HG03064 (cell line): ENCODE measurements around the gene OSBPL9.
"Not testable (repeated sequence)": the region's sequence is repeated elsewhere in the genome, so short reads cannot be mapped to it uniquely, and the experiment has no call there.

Experiments
- ATAC-seq: cut with Tn5 transposase; IDR thresholded peaks from one replicate; pipeline ENCODE4 v1.9.1; 2021; ENCODE audit warnings: low read depth; ENCODE audit not compliant: unreplicated experiment

The OSBPL9 gene

DNA sequence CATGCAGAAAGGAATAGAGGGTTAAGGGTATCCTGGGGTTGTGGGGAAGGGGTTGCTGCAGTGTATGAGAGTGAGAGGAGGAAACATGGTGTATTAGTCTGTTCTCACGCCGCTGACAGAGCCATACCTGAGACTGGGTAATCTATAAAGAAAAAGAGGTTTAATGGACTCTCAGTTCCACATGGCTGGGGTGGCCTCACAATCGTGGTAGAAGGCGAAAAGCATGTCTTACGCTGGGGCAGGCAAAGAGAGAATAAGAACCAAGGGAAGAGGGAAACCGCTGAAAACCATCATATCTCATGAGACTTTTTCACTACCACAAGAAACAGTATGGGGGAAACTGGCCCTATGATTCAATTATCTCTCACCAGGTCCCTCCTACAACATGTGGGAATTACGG is 17.7 kb downstream of the OSBPL9 start:
- ATAC-seq: no peak

DNA sequence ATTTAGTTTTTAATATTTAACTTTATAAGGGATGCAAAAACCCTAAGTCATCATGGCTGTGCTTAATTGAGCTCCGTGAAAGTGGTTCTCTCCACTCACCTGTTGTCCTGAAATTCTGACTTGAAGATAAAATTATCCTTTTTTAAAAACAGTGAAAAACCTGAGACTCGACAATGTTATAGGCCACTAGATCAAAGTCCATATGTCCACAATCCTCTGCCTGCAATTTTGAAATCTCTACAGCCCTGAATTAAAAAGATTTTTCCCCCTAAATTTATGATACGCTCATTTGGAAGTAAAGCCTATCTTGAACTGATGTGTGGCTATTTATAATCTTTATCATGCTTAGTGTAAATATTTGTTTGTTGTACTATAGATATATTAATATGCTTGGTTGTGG is 18.7 kb downstream of the OSBPL9 start:
- ATAC-seq: no peak

DNA sequence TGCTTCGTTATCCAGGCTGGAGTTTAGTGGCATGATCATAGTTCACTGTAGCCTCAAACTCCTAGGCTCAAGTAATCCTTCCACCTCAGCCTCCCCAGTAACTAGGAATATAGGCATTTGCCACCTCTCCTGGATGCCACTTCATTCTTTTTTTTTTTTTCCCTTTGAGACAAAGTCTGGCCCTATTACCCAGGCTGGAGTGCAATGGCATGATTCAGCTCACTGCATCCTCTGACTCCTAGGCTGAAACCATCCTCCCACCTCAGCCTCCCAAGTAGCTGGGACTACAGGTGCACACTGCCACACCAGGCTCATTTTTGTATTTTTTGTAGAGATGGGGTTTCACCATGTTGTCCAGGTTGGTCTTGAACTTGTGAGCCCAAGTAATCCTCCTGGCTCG is 19.3 kb downstream of the OSBPL9 start:
- ATAC-seq: no peak

DNA sequence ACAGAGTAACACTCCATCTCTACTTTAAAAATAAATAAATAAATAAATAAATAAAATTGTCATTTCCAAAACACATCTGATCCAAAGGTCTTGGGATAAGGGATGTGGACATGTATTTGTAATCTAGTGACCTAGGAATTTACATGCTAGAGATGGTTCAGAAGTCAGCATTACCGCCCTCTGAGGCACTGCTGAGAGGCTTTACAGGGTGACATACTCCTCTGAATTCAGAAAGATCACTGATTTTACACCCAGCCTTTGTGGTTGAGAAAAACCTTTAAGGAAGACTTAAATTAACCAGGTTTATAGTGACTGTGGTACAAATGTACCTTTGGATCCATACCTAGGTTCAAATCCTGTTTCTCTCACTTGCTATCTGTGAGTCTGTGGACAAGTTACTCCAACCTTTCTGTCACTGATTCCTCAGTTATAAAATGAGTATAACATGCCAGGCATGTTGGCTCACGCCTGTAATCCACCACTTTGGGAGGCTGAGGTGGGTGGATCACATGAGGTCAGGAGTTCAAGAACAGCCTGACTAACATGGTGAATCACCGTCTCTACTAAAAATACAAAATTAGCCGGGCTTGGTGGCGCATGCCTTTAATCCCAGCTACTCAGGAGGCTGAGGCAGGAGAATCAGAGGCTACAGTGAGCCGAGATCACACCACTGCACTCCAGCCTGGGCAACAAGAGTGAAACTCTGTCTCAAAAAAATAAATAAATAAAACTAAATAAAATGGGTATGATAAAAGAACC is 20.1 kb downstream of the OSBPL9 start:
- ATAC-seq: no peak

DNA sequence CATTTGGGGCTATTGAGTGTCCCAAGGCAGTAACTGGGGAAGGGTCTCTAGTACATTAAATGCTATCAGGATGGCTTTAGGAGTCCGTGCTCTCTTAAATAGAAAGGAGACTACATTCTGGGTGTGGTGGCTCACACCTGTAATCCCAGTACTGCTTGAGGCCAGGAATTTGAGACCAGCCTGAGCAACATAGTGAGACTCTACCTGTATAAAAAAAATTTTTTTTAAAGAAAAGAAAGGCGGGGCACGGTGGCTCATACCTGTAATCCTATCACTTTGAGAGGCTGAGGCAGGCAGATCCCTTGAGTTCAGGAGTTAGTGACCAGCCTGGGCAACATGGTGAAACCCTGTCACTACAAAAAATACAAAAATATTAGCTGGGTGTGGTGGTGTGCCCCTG is 21.5 kb downstream of the OSBPL9 start:
- no peak for ATAC-seq

DNA sequence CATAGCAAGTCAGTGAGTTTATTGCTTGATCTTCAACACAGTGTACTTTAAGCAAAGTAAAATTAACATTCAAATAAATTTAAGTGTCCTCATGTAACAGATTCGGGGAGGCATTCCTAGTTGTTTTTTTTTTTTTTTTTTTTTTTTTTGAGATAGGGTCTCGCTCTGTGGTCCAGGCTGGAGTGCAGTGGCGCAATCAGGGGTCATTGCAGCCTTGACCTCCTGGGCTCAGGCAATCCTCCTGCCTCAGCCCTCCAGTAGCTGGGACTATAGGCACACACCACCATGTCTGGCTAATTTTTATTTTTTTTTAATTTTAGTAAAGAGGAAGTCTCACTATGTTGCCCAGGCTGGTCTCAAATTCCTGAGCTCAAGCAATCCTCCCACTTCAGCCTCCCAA is 22.8 kb downstream of the OSBPL9 start:
- ATAC-seq: no peak

DNA sequence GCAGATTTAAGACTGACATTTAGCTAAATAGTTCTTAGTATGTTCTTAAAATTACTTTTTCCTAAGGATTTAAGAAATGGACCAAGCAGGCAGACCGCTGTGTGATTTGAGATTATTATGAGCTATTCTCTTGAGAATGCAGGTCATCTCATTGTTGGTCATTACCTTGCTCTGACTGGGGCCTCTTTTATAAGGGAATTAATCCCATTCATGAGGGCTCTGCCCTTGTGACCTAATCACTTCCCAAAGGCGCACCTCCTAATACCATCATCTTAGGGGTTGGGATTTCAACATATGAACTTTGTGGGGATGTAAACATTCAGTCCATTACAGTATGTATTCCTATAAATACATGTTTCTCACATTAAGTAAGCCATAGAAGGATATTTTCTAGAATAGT is 24.2 kb downstream of the OSBPL9 start:
- no peak for ATAC-seq

DNA sequence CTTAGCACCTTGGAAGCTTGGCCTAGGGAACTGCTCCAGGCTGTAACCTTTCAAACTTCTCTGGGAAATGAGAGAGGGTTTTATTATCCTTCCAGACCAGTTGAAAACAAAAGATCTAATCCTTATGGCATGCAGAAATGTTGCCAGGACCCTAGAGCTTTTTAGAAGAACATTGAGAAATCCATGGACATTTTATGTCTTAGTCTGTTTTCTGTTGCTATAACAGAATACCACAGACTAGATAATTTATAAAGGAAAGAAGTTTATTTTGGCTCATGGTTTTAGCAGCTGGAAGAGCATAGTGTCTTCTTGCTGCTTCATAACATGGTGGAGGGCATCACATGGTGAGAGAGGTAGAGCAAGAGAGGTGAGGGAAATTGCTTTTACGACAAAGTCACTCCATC is 25.8 kb downstream of the OSBPL9 start:
- ATAC-seq: no peak

DNA sequence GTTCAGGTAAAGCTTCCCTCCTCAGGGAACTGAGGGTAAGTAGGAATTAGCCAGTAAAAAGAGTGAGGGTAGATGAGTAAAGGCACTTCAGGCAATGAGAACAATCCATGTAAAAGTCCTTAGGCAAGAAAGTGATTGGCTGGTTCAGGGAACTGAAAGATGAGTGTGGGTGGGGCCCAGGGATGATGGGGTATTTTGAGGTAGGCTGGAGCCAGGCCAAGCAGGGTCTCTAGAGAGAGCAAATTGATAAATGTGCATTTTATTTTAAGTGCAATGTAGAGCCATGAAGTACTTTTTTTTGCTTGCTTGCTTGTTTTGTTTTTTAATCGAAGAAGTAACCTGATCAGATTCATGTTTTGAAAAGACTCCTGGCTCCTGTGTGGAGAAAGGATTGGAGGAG is 26.5 kb downstream of the OSBPL9 start:
- ATAC-seq: no peak

DNA sequence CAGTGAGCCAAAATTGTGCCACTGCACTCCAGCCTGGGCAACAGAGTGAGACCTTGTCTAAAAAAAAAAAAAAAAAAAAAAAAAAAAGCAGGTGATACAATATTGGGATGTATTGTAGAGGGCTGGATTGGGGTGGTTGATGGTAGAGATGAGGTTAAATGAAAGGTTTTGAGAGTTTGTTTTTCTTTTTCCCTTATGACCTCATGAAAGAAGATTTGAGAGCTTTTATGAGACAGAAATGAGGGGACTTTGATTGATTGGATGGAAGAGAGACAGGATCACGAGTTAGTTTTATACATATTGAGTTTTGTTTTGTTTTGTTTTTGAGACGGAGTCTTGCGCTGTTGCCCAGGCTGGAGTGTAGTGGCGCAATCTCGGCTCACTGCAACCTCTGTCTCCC is 27.1 kb downstream of the OSBPL9 start:
- no peak for ATAC-seq

DNA sequence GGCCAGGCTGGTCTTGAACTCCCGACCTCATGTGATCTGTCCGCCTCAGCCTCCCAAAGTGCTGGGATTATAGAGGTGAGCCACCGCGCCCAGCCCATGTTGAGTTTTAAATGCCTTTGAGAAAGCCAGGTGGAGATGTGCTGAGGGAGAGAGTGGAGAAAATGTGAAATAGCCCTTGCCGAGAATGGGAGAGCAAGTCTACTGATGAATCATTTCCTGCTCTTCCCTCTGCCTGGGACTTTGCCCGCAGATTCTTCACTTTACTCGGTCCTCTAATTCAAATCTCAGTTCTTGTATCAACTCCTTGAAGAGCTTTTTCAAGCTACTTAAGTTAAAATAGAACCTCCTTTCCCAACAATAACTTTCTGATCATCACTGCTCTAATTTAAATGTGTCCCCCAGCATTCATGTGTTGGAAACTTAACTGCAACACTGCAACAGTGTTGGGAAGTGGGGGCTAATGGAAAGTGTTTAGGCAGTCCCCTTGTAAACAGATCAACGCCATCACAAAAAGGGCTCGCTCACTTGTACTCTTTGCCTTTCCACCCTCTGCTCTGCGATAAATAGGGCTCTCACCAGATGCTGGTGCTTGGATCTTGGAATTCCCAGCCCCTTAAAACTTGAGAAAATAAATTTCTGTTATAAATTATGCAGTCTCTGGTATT is 27.8 kb downstream of the OSBPL9 start:
- no peak for ATAC-seq

DNA sequence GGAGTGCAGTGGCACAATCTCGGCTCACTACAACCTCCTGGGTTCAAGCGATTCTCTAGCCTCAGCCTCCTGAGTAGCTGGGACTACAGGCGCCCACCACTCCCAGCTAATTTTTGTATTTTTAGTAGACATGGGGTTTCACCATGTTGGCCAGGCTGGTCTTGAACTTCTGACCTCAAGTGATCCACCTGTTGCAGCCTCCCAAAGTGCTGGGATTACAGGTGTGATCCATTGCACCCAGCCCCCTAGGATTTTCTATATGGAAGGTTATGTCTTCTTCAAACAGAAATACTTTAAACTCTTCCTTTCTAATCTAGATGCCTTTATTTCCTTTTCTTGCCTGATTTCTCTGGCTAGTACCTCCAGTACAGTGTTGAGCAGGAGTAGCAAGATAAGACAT is 29.7 kb downstream of the OSBPL9 start:
- ATAC-seq: not testable (repeated sequence)

DNA sequence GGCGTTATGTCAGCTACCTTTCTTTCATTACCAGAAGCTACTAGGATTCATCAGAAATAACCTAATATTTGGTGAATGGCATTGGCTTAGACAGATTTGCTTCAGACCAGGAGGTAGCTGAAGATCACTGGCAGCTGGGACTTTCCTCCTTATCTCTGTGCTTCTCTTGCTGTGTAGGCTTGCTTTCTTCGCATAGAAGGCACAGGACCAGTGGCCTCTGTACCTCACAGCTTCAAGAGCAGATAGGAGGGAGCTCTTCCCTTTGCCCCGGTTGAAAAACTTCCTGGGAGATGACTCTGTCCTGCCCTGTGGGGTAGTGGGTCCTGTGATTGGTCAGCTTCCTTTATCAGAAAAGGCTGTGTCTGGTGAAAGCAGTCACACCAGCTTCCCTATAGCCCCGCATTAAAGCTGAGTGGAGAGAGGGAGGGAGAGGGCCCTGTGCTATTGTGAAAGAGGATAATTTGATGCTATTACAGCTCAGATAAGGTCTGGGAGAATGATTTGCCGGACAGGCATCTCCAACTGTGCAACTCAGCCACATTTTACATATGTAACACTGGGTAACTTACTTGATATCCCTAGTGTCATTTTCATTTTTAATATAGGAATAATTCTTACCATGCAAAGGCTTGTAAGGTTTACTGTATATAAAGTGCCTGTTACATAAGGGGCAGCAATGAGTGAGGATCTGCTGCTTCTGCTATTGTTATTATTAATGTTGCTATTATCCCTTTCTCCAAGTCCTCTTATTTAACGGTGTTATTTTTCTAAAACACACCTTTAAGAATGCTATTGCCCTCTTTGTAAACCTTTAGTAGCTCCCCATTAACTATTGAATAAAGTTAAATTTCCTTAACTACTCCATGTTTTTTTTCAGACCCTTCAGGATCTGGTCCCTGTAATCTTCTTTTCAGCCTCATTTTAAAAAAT is 31.6 kb downstream of the OSBPL9 start:
- ATAC-seq: no peak

DNA sequence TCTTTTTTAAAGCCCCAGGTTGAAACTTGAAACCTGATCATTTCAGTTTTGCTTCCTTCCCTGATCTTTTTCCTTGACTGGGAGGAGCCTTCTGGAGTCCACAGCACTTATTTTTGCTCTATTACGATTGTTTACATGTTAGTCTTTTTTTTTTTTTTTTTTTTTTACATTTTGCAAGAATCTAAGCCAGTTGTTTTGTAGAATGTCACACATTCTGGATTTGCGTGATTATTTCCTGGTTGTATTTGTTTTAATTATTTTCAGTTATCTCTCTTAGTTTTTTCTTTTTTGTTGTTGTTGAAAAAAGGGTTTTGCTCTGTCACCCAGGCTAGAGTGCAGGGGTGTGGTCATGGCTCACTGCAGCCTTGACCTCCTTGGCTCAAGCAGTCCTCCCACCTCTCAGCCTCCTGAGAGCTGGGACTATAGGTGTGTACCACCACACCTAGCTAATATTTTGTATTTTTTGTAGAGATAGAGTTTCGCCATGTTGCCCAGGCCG is 32.8 kb downstream of the OSBPL9 start:
- ATAC-seq: no peak

DNA sequence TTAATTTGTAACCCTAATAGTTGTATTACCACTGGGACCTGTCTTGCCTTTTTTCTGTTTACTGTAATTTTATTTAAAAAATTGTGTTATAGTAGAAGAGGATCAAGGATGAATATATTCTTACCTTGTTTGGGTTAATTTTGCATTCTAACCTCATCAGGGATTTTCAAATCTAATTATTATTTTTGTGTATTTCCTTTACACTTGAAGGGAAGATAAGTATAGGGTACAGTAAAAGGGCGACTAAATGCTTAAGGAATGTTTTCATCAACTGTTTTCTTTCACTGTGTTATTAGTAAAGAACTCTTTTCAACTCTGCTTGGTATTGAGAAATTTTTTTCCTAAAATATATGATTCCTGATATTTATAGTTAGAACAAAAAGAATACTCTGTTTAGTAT is 33.3 kb downstream of the OSBPL9 start:
- no peak for ATAC-seq

DNA sequence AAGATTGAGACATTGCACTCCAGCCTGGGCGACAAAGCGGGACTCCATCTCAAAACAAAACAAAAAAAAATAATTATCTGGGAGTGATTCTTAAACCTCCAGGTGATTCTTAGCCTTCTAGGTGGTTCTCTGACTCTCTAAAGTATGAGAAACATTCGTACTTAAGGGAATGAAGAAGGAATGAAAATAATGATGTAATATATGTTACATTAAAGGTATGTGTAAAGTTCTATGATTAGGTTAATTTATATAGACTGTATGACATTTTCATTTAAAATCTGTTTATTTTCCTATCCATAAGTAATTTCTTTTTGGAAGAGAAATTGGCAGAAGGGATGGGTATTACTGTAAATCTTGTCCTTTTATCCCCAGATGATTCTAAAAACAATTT is 34.7 kb downstream of the OSBPL9 start:
- no peak for ATAC-seq

DNA sequence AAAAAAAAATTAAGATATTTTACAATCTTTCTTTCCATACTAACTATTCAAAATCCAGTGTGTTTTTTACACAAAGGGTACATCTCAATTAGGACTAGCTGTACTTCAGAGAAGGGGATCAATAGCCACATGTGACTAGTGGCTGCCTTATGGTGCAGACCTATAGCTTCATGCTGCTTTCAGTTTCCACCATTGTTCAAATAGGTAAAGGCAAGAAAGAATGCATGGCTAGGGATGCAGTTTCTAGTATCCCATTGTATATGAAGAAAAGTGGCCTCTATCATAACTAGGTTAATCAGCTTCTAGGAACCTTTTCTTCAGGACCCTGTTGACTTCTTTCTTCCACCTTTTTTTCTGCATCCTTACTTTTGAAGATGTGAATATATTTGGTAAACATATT is 35.7 kb downstream of the OSBPL9 start:
- ATAC-seq: no peak

DNA sequence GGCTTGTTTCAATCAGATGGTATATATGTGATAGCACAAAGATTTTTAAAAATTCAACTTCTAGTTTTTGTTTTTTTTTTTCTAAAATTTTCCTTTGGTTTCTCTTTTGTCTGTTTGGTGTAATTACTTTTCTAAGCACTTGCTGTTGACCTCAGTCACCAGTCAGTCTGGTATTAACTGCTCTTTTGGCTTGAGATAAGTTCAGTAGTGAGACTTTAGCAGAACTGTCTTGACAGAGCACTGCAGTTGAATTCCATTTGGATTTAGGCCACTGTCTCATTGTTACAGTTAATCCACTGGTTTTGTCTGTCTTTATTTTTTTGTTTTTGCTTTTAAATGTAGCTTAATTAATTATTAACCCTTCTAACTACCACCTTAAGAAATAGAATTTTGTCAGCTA is 36.2 kb downstream of the OSBPL9 start:
- no peak for ATAC-seq

DNA sequence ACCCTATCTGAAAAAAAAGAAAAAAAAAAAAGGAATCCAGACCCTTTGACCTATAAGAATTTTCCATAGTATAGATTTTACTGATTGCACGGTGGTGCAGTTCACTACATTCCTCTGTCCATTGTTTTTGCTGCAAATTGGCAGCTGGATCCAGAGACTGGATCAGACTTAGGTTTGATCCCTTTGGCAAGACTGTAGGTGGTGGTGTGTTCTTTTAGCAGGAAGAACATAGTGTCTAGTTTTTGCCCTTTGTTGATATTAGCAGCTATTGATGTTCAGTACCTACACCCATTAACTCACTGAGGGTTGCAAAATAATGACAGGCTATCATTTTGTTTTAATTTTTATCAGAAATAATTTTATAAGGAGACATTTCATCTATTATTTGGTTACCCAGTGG is 37.1 kb downstream of the OSBPL9 start:
- no peak for ATAC-seq

DNA sequence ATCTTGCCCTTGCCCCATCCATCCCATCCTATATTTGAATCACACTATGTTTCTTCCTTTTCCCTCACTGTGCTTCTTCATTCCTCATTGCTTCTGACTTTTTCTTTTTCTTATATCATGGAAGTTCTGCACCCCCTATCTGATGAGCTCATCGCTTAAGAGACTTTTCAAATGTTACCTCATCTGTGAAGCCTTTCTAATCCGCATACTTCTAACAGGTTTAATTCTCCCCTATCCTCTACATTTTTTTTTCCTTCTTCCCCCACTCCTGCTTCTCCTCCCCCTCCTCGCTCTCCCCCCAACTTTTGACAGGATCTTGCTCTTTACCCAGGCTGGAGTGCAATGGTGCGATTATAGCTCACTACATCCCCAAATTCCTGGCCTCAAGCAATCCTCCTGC is 39.5 kb downstream of the OSBPL9 start:
- no peak for ATAC-seq

DNA sequence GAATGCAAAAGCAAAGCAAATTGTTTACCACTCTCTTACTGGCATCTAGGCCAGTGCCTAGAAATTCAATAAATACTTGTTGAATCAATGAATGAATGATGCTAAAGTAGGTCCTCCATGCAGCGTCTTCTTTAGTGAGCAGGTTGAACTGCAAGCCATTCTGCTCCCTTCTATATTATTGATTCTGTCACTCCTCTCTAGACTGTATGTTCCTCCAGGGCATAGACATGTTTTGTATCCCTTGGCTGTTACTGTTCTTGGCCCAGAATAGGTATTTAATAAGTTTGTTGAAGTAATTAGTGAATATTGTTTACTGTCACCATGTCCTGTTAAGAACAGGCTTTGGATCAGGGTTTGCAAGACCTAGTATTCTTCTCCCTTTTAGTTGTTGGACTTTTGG is 43.7 kb downstream of the OSBPL9 start:
- no peak for ATAC-seq
